Fibroblast of mammary gland (primary cell): ENCODE data around the gene MOCS1.

Source experiments
- DNase-seq: peaks from one replicate; pipeline ENCODE4 v3.0.0-alpha.2; 2010; ENCODE audit warnings: low read depth
- H3K4me3 ChIP-seq: 2 replicates; pipeline ENCODE4 v1.5.1; 2011; ENCODE audit warnings: low read depth, mild to moderate bottlenecking, low read length, moderate library complexity; ENCODE audit not compliant: control insufficient read depth
- CTCF ChIP-seq: conservative IDR thresholded peaks from 2 replicates; pipeline ENCODE4 v1.5.1; 2011; ENCODE audit warnings: low read depth, low read length, inconsistent platforms; ENCODE audit not compliant: control insufficient read depth, insufficient read depth

The MOCS1 gene

DNA sequence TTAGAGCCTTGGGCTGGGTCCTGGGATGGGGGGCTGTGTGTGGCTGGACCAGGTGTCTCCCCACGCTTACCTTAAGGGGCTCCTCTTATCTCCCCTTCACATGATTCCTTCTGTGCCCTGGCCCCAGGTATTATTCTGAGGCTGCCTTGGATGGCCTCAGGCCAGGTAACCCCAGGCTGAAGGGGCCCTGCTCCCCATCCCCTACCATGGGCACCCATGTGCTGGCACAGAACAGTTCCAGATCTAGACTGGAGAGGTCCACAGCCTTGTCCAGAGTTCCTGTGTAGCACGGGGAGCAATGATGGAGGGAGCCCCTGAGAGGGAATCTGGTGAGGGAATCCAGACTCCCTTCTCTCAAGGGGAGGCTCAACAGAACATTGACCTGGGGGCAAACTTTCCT lies 32.1 kb downstream of the MOCS1 start:
- DNase-seq, result no peak
- no peak overlapping the region for H3K4me3 ChIP-seq
- TF ChIP-seq CTCF, result no peak

DNA sequence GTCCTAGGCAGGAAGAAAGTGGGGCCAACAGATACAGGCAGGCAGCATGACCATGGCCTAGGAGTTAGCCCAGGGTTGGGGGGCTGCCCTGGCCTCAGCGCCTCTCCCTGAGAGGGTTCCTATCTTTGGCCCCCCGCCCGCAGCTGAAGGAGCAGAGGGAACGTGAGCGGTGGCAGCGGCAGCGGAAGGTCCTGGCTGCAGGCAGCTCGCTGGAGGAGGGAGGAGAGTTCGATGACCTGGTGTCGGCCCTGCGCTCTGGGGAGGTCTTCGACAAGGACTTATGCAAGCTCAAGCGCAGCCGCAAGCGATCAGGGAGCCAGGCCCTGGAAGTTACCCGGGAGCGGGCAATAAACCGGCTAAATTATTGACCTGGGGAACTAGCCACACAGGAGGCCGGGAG lies 32.6 kb downstream of the MOCS1 start:
- no peak for DNase-seq
- no peak overlapping the region for H3K4me3 ChIP-seq
- TF ChIP-seq CTCF, result no peak

DNA sequence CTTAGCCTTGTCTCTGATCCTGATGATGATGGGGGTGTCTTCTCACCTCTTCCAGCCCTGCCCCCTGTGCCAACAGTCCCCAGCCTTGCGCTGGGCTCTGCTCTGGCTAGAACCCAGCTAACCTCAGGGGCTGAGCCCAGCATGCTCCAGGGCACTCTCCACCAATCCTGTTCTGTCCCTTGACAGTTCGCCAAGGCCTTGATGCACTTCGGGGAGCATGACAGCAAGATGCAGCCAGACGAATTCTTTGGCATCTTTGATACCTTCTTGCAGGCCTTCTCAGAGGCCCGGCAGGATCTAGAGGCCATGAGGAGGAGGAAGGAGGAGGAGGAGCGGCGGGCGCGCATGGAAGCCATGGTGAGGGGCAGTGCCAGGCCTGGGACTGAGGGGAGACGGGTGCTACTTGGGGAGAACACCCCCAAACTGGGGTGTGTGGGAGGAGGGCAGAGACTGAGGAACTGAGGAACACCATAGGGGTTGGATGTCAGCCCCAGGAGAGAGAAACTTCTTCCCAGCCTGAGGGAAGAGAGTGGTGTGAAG lies 33.1 kb downstream of the MOCS1 start:
- DNase-seq, result no peak
- TF ChIP-seq CTCF, result no peak

DNA sequence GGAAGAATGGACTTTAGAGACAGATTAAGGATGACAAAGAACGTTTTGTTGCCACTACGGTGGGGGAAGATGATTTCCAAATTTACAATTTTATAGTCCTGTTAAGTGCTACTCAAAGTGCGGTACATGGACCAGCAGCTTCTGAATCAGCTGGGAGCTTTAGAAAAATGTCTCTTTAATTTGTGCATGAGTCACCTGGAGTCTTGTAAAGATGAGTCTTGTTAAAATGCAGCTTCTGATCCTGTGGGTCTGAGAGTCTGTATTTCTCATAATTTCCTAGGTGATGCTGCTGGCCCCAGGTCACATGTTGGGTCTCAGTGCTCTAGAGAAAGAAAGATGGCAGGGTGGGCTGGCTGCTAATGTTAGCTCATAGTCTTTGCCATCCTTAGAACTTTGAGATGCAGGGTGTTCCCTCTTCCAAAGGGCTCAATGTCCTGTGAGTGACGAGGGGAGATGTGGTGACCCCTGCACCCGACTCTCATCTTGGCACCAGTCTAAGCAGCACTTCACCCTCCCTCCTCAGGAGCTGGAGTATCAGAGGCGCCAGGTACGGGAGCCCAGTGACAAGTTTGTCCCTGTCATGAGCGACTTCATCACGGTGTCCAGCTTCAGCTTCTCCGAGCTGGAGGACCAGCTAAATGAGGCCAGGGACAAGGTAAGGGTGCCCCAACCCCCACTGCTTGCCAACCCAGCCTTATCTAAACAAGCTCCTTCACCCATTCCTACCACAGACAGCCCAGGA lies 34.5 kb downstream of the MOCS1 start:
- TF ChIP-seq CTCF, result no peak
- H3K4me3 ChIP-seq, result no peak overlapping the region
- no peak for DNase-seq

More for the DNA sequence above, 33.1 kb downstream of the MOCS1 start:
- H3K4me3 ChIP-seq, result no peak overlapping the region

DNA sequence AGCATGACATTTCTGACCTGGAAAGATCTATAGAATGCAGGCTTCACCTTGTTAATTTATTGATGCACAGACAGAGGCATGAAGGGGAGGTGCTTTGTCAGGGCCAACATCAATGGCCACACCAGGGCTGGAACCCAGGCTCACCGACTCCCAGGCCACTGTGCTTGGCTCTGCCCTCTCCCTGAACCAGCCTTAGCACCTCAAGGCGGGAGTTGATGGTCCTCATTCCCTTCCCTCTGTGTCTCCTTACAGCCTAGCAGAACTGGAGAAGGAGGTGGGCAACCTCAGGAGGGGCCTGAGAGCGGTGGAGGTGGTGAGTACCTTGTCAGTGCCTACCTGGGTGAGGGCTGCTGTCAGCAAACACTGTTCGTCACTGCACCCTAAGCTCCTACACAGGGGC lies 35.6 kb downstream of the MOCS1 start:
- no peak for DNase-seq
- no peak for TF ChIP-seq CTCF

GRCh38 chr6:39897698-39898097 lies 36.6 kb downstream of the MOCS1 start:
- TF ChIP-seq CTCF, result no peak
- H3K4me3 ChIP-seq, result no peak overlapping the region
- DNase-seq, result no peak

More for the DNA sequence above, 35.6 kb downstream of the MOCS1 start:
- no peak overlapping the region for H3K4me3 ChIP-seq

- DNase-seq, result no peak
These were observed 37.6 kb downstream of the MOCS1 start for GRCh38 chr6:39896701-39897100.

More at GRCh38 chr6:39896701-39897100, 37.6 kb downstream of the MOCS1 start:
- TF ChIP-seq CTCF, result no peak
- no peak overlapping the region for H3K4me3 ChIP-seq
